HG03045 (cell line): ENCODE data around the gene MLST8.
"Not testable (repeated sequence)": the region's sequence is repeated elsewhere in the genome, so short reads cannot be mapped to it uniquely, and the experiment has no call there.

ENCODE experiments used
- ATAC-seq: cut with Tn5 transposase; IDR thresholded peaks from one replicate; pipeline ENCODE4 v1.9.1; 2021; ENCODE audit warnings: mild to moderate bottlenecking, moderate library complexity; ENCODE audit not compliant: unreplicated experiment

MLST8 gene

GRCh38 chr16:2189252-2189893, 15.9 kb upstream of the MLST8 start:
- no peak for ATAC-seq

- no peak for ATAC-seq
Measured at GRCh38 chr16:2190002-2190658, 15.1 kb upstream of the MLST8 start.

GRCh38 chr16:2190659-2191445, 14.4 kb upstream of the MLST8 start:
- no peak for ATAC-seq

DNA sequence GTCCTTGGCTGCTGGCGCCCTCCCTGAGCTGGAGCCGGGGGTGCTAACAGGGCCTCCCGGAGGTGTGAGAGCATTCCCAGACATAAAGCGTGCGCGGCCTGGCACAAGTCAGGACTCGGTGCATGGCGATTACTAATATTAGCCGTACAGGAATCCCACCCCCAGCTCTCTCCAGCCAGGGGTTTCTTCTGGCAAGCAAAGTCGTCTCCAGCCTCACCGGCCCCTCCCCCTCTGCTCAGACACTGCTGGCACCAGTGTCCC, 13.9 kb upstream of the MLST8 start:
- no peak for ATAC-seq

DNA sequence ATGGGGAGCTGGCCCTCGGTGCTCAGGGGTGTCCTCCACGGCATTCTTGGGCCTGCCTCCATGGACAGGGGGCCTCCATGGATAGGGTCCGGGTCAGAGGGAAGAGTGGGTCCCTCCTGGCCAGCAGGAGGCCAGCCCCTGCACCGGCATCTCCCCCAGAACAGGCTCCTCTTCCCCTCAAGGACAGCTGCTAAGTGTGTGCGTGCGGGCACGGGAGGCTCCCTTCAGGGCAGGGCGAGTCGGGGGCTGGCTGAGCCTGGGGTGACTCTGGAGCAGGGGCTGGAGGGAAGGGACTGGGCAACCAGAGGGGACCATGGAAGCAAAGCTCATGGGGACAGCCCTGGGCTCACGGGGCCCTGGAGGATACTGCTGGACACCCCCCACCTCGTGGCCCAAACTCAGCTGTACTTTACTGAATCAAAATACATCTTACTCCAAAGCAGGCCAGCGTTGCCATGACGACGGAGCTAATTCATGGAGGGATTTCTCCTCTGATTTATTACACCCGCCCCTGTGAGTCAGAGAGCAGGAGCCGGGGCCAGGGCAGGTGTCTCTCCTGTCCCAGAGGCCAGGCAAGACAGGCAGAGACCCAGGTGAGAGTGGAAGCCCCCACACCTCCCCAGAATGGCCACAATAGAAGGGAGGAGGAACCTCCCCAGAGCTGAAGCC, 11.0 kb upstream of the MLST8 start:
- no peak for ATAC-seq

- ATAC-seq: no peak
Measured at GRCh38 chr16:2194852-2195321, 10.4 kb upstream of the MLST8 start.

DNA sequence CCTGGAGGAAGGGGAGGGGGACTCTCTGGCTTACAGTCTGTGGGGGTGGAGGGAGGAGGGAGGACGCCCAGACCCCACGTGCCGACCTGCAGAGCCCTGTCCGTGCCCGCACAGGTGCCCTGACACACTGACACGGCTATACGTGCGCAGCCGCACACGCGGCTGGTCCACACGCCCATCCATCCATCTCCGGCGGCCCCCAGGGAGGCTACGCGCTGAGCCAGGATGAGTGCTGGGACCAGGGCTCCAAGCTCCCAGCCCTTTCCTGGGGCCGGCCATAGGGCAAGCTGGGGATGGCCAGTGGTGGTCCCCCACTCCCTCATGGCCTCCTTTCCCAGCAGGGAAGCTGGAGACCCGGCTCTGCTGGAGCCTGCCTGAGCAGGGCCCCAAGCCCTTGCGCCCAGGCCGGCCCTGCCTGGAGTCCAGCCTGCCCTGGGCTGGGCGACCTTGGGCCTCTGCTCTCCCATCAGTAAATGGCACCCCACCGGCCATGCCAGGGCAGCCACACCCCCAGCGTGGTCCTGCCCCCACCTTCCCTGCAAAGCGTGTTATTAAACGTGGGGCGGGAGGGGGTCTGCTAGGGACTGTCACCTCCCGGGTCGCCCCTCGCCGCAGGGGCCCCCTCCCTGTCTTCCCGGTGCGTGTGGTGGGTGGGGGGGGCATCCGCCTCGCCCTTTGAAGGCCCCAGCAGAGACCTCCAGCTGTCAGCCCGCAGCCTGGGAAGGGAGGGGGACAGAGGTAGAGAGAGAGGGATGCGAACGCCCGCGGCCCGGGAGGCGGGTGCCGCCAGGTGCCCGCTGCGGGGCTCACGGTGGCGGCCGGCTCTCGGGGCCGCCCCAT, 9.7 kb upstream of the MLST8 start:
- ATAC-seq: no peak

GRCh38 chr16:2196162-2196980, 8.9 kb upstream of the MLST8 start, which contains the start of gene CASKIN1:
Gene CASKIN1, minus strand, starts transcription at chr16:2196605. Its CDS starts 173 bp downstream, at chr16:2196432.
- ATAC-seq: no peak

GRCh38 chr16:2196981-2197511, 8.2 kb upstream of the MLST8 start:
- no peak for ATAC-seq

- ATAC-seq: no peak
Measured at GRCh38 chr16:2197765-2198164, 7.5 kb upstream of the MLST8 start.

DNA sequence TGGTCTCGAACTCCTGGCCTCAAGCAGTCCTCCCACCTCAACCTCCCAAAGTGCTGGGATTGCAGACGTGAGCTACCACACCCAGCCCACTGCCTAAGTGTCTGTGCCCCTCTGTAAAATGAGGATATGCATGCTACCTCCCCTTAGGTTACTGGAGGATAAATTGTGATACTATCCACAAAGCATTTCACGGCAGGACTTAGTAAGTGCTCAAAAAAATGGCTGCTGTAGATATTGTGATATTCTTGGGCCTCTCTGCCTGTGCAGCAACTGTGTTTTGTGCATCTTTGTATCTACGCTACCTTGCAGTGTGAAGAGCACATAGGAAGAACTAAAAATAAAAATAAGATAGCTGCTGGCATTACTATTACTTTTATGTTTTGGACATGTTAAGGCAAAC, 7.0 kb upstream of the MLST8 start:
- no peak for ATAC-seq

GRCh38 chr16:2199095-2199494, 6.2 kb upstream of the MLST8 start:
- no peak for ATAC-seq

GRCh38 chr16:2199621-2200139, 5.6 kb upstream of the MLST8 start:
- no peak for ATAC-seq

DNA sequence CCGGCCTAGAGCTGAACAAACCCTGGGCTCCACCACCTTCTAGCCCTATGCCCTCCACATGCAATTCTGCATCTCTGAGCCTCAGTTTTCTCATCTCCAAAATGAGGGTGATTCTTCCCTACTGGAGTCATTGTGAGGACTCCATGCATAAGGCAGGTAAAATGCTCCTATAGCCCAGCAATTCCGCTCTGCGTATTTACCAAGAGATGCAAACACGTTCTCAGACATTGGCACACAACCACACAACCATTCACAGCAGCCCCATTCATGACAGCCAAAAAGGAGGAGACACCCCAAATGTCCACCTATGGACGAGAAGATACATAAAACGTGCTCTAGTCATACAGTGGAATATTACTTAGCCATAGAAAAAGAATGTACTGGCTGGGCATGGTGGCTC, 4.9 kb upstream of the MLST8 start:
- ATAC-seq: no peak

DNA sequence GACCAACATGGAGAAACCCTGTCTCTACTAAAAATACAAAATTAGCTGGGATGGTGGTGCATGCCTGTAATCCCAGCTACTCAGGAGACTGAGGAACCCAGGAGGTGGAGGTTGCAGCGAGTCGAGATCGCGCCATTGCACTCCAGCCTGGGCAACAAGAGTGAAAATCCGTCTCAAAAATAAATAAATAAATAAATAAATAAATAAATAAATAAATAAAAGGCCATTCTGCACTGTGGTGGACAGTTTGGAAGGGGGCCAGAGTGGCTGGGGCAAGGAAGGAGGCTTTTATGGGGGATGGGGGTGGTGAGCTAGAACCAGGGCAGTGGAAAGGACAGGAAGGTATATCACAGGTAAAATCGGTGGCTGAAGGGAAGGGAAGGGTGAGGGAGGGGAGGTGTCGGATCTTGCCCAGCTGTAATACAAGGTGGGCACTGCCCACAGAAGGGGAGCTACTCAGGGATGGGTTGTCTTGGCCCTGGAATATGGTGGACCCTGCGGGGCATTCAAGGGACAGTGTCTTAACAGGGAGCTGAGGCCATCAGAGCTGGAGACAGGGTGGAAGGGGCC, 2.0 kb upstream of the MLST8 start:
- not testable (repeated sequence) for ATAC-seq

DNA sequence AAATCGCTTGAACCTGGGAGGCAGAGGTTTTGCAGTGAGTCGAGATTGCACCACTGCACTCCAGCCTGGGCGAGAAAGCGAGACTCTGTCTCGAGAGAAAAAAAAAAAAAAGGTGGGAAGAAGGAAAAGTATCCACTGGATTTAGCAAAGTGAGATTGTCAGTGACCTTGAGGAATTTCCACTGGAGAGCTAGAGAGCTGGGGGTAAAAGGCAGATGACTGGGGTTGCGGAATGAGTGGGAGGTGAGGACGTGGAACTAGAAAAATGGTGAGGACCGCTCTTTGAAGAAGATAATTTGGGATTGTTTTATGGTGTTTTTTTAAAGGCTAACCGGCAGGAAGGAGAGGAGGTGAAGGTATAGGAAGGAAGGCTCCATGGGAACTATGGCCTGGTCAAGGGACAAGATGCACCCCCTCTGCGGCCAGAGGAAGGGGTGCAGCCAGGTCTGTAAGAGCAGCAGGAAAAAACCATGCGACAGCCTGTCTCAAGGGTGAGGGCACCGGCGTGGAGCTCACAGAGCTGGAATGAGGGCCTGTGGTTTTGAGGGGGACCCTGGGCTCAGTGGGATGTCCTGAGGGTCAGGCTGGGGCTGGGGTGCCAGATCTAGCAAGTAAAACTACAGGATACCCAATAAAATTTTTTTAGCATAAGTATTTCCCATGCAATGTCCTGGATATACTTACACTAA, 694 bp upstream of the MLST8 start:
- ATAC-seq: no peak

GRCh38 chr16:2205967-2206313, 686 bp downstream of the MLST8 start:
- ATAC-seq: peak; percentile 3

DNA sequence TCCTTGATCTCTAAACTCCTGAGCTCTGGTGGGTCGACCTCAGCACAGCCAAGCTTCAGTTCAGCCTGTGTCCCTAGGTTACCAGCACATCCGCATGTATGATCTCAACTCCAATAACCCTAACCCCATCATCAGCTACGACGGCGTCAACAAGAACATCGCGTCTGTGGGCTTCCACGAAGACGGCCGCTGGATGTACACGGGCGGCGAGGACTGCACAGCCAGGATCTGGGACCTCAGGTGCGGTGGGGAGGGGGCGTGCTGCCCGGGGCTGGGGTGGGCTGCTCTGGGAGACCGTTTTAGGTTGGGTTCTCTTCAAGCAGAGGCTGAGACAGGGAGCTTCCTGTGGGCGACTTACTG, 1.1 kb downstream of the MLST8 start:
- no peak for ATAC-seq
